Inferior parietal cortex (tissue), 1 donor: ENCODE measurements around the gene DCTD.

Experiments used
- DNase-seq: peaks from one replicate; pipeline ENCODE4 v3.0.0-alpha.2; 2016; ENCODE audit errors: extremely low spot score

Gene DCTD

GRCh38 chr4:182893474-182894080 is 23.6 kb downstream of the DCTD start:
- no peak for DNase-seq

- no peak for DNase-seq
Observed at GRCh38 chr4:182893047-182893446, 24.1 kb downstream of the DCTD start.

GRCh38 chr4:182890202-182890601 is 27.0 kb downstream of the DCTD start:
- no peak for DNase-seq

- DNase-seq, result no peak
Observed at GRCh38 chr4:182888891-182889290, 28.3 kb downstream of the DCTD start.

GRCh38 chr4:182886768-182887167 is 30.4 kb downstream of the DCTD start:
- no peak for DNase-seq

- DNase-seq, result no peak
Observed at GRCh38 chr4:182886205-182886604, 31.0 kb downstream of the DCTD start.

GRCh38 chr4:182885738-182886077 is 31.5 kb downstream of the DCTD start:
- DNase-seq, result no peak

GRCh38 chr4:182885022-182885737 is 32.0 kb downstream of the DCTD start:
- DNase-seq, result no peak

- DNase-seq, result no peak
Observed at GRCh38 chr4:182884040-182884439, 33.1 kb downstream of the DCTD start.

- no peak for DNase-seq
Observed at GRCh38 chr4:182883351-182883750, 33.8 kb downstream of the DCTD start.

GRCh38 chr4:182881914-182882313 is 35.3 kb downstream of the DCTD start:
- DNase-seq, result no peak

GRCh38 chr4:182880387-182881356 is 36.5 kb downstream of the DCTD start:
- no peak for DNase-seq

GRCh38 chr4:182879913-182880312 is 37.3 kb downstream of the DCTD start:
- DNase-seq, result no peak

- no peak for DNase-seq
Observed at GRCh38 chr4:182878633-182879495, 38.3 kb downstream of the DCTD start.

- no peak for DNase-seq
Observed at GRCh38 chr4:182877326-182877883, 39.8 kb downstream of the DCTD start.

- DNase-seq, result no peak
Observed at GRCh38 chr4:182876427-182876826, 40.8 kb downstream of the DCTD start.

- DNase-seq, result no peak
Observed at GRCh38 chr4:182875453-182876405, 41.5 kb downstream of the DCTD start.

- no peak for DNase-seq
Observed at GRCh38 chr4:182874797-182875345, 42.3 kb downstream of the DCTD start.

- no peak for DNase-seq
Observed at GRCh38 chr4:182874304-182874751, 42.9 kb downstream of the DCTD start.

GRCh38 chr4:182873726-182874125 is 43.5 kb downstream of the DCTD start:
- no peak for DNase-seq
